Measurements from ENCODE around the gene PRODH.

- TF ChIP-seq CTCF (tag by site-specific recombination; IDR thresholded peaks at IDR 0.05): no peak
- no peak for TF ChIP-seq ZNF350 (tag by site-specific recombination; IDR thresholded peaks at IDR 0.05)
- TF ChIP-seq HOXA7 (CRISPR knock-in tag; IDR thresholded peaks at IDR 0.05; ENCODE audit: borderline replicate concordance): no peak
- no peak for TF ChIP-seq ZNF654 (tag by site-specific recombination; IDR thresholded peaks at IDR 0.05; ENCODE audit: low read depth)
- TF ChIP-seq ZBTB11 (tag by site-specific recombination; conservative IDR thresholded peaks at IDR 0.05; ENCODE audit: low read depth): no peak
- TF ChIP-seq SETDB1 (IDR thresholded peaks at IDR 0.05; ENCODE audit: insufficient read length, low read length): no peak
- no peak for TF ChIP-seq ZNF354C (tag by site-specific recombination; IDR thresholded peaks at IDR 0.05; ENCODE audit: borderline replicate concordance, low read depth)
- TF ChIP-seq ZNF518A (tag by site-specific recombination; conservative IDR thresholded peaks at IDR 0.05; ENCODE audit: low read depth): no peak
- no peak for TF ChIP-seq ZIC2 (tag by site-specific recombination; IDR thresholded peaks at IDR 0.05)
- no peak for TF ChIP-seq KLF7 (tag by site-specific recombination; IDR thresholded peaks at IDR 0.05; ENCODE audit: borderline replicate concordance)
- TF ChIP-seq YY1 (tag by site-specific recombination; IDR thresholded peaks at IDR 0.05): no peak
- TF ChIP-seq HIC1 (tag by site-specific recombination; IDR thresholded peaks at IDR 0.05): no peak
- no peak for TF ChIP-seq ZNF76 (tag by site-specific recombination; IDR thresholded peaks at IDR 0.05; ENCODE audit: borderline replicate concordance, low read depth)
- no peak for TF ChIP-seq ZNF501 (tag by site-specific recombination; IDR thresholded peaks at IDR 0.05)
Observed at GRCh38 chr22:18983120-18983651, 47.1 kb upstream of the PRODH start.

Data from HEK293 (cell line).